ENCODE results near the gene CUEDC1.

CUEDC1 gene

GRCh38 chr17:57881143-57881542 lies 74.1 kb downstream of the CUEDC1 start:
- H3K4me3 ChIP-seq (ENCODE audit: low read depth, low read length) = no peak overlapping the region

- no peak overlapping the region for H3K4me3 ChIP-seq (ENCODE audit: low read depth, low read length)
Observed at GRCh38 chr17:57880086-57880456, 75.1 kb downstream of the CUEDC1 start.

DNA sequence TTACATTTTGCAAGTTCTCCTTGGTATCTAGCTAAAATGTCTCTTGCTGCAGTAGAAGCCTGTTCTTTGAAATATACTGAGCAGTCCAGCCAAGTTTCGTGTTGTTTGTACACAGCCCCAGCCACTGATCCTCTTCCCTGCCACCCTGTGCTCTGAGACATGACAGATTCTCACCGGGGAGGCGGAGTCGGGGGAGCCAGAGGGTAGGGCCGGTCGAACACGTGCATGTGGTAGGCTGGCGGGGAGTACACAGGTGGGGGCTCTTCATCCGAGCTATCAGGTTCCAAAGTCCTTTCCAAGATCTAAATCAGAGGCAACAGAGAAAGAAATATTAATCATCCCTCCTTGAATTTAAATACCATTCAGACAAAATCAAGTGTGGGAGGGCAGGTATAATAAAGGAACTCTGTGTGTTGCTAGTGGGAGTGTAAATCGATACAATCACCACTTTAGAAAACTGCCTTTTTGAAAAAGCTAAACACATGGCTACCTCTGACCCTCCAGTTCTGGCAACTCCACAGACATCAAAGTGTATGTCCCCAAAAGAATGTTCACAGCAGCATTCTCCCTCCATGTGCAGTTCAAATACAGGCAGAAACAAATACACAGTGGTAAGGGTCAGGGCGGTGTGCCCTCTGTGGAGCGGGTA lies 75.7 kb downstream of the CUEDC1 start:
- no peak overlapping the region for H3K4me3 ChIP-seq (ENCODE audit: low read depth, low read length)

GRCh38 chr17:57877803-57878377 lies 77.3 kb downstream of the CUEDC1 start:
- H3K4me3 ChIP-seq (ENCODE audit: low read depth, low read length) = no peak overlapping the region

GRCh38 chr17:57876866-57877237 lies 78.4 kb downstream of the CUEDC1 start:
- no peak overlapping the region for H3K4me3 ChIP-seq (ENCODE audit: low read depth, low read length)

DNA sequence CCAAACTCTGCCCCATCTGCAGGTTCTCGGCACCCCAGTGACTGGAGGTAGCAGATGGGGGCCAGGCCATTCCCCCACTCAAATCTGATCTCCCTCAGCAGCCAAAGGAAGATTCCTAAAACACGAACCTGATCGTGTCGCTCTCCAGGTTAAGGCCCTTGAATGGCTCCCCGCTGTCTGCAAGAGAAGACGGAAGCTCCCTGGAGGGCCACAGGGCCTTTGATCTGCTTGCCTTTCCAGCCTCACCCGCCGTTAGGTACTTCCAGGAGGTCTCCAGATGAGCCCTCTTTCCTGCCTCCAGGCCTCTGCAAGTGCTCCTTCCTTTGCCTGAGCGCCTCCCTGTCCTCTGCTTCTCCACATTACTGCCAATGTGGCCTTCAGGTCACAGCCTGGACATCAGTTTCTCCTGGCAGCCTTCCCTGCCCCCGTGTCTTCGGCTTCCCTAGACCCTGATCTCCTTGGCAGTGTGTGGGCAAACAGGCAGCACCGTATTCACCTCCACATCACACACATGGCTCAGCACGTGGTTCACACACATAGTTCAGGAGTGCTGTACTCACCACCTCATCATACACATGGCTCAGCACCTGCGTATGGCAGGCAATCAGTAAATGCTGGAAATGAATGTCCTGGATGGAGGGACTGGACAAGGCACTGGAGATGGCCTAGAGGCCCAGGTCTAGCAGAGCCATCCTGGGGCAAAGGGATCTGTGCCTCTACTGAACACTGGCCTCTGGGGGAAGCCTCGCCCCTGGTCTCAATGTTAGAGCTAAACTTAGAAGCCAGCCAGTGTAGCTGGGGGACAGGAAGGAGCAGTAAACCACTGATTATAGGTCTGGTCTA lies 79.0 kb downstream of the CUEDC1 start:
- H3K4me3 ChIP-seq (ENCODE audit: low read depth, low read length) = no peak overlapping the region

GRCh38 chr17:57875290-57876022 lies 79.8 kb downstream of the CUEDC1 start:
- no peak overlapping the region for H3K4me3 ChIP-seq (ENCODE audit: low read depth, low read length)

DNA sequence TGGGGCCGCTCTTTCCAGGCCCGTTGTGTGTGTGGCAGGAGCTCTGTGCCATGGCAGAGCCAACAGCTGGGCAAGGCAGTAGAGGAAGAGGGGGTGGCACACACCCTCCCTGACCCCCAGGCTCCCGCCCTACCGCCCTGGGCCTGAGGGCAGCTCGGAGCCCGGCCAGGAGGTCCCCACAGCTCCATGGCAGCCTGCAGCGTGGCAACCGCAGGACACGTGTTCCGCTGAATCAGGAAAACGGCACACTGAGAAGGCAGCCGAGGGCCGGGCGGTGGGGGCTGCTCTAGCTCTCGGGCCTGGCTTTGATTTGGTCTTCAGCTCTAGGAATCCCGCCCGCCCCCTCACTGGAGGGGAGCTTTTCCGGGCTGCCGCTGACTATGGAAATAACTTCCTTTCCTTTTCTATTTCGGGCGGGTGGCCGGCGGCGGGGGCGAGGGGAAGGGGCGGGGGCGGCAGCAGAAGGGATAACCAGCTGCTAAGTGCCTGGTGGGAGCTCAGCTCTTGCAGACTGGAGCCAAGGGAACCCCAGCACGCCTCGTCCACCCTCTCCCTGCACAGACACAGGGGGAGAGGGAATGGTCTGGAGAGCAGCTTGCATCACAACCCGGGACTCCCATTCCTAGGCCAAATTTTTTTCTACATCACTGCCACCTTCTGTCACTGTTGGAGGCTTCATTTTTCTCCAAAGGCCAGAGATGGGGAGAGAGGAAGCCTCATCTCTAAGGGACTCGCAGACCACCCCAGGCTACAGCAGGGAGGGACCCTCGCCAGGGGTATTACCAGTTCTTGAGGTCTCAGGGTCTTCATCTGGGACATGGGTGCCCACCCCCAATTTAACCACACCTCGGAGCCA lies 80.5 kb downstream of the CUEDC1 start:
- no peak overlapping the region for H3K4me3 ChIP-seq (ENCODE audit: low read depth, low read length)

DNA sequence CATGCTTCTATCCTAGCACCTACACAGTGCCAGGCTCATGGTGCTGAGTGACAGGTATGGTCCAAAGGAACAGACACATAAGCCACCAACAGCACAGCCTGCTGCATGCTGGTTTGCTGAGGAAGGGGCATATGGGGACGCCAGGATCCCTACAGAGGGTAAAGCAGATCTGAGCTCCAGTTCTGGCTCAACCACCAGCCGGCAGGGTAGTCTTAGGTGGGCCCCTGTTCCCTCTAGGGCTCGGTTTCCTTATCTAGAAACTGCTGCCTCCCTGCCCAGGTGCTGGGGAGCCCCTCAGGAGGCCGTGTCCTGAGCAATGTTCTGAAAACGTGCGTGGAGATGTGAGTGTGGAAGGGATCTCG lies 81.2 kb downstream of the CUEDC1 start:
- no peak overlapping the region for H3K4me3 ChIP-seq (ENCODE audit: low read depth, low read length)

DNA sequence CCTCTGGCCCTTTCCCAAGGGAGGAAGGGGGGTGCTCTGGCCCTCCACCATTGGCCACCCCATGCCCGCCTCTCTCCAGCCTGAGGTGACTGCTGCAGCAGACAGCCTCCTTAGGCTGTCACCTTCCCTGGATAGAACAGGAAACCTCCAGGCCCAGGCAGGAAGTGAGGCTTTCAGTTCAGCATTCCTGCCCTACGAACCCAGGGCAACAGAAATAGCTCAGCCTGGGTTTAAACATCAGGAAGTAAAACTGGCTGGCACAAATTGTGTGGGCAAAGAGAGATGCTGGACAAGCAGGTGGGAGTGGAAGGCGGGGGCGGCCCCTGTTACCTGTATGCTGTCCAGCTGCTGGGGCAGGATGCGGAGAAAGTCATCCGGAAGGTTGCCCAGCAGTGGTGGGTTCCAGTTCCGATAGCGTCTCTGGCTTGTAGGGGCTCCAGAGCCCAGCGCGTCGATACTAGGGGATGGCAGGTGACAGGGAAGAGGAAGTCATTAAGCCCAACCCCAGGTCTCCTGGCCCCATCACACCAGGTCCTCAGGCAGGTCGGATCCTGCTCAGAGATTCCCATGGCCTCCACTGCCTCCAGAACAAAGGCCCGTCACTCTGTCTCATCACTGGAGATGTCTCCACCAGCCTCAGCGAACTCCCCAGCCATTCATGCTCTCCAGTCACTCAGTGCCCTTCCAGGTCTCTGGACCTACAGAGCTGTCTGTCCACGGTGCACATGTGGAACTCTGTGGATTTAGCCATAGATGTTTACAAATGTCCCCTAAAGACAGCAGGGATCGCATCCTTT lies 81.8 kb downstream of the CUEDC1 start:
- H3K4me3 ChIP-seq (ENCODE audit: low read depth, low read length) = no peak overlapping the region

DNA sequence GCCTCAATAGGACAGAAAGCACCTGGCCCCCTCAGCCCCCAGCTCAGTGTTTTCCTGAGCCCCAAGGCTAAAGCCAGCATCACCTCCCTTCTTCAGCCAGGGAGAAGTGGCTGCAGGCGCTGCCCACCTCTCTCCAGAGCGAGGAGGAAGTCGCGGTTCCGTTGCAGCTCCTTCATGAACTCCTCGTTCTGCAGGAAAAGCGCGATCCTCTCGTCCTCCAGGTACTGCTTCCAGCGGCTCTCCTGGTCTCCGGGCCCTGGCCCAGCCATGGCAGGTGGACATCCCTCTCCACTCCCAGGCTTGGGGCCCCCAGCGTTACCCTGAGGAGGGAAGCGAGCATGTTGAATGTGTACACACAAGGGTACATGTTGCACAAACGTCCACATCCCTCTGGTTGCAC lies 82.7 kb downstream of the CUEDC1 start:
- H3K4me3 ChIP-seq (ENCODE audit: low read depth, low read length) = no peak overlapping the region

DNA sequence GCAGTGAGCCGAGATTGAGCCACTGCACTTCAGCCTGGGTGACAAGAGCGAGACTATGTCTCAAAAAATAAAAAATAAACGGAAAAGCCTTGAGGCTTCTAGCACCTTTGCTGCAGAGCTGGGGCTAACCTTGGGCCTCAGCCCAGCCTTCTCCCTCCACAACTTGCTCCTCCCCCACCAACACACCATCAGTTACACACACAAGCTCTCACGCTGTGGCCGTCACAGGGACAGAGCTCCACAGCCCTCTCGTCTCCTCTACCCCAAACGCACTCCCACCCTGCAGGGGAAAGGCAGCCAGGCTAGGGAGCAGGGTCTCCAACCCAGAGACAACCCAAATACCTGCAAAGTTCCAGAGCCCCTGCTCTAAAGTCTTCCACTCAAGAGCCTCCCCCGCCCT lies 83.3 kb downstream of the CUEDC1 start:
- H3K4me3 ChIP-seq (ENCODE audit: low read depth, low read length) = no peak overlapping the region

DNA sequence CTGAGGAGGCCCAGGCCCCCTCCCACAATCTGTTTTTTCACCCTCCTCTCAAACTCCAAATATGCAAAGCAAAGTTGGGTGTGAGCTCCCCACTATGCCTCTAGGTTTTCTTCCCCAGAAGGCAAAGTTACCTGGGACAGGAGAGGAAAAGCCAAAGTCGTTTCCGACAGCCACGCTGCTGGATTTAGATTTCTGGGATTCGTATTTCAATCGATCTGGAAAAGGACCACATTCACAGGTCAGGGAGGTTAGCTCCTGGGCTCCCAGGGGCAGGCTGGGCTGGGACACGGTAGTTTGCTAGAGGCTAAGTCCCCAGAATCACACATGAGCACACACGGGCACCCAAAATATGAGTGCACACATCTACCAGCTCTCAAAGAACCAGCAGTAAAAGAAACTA lies 84.1 kb downstream of the CUEDC1 start:
- H3K4me3 ChIP-seq (ENCODE audit: low read depth, low read length) = no peak overlapping the region

GRCh38 chr17:57870283-57870635 lies 85.0 kb downstream of the CUEDC1 start:
- H3K4me3 ChIP-seq (ENCODE audit: low read depth, low read length) = no peak overlapping the region

GRCh38 chr17:57869617-57870282 lies 85.5 kb downstream of the CUEDC1 start:
- H3K4me3 ChIP-seq (ENCODE audit: low read depth, low read length) = no peak overlapping the region

- no peak overlapping the region for H3K4me3 ChIP-seq (ENCODE audit: low read depth, low read length)
Observed at GRCh38 chr17:57868910-57869616, 86.1 kb downstream of the CUEDC1 start.

- no peak overlapping the region for H3K4me3 ChIP-seq (ENCODE audit: low read depth, low read length)
Observed at GRCh38 chr17:57868007-57868909, 87.0 kb downstream of the CUEDC1 start.

DNA sequence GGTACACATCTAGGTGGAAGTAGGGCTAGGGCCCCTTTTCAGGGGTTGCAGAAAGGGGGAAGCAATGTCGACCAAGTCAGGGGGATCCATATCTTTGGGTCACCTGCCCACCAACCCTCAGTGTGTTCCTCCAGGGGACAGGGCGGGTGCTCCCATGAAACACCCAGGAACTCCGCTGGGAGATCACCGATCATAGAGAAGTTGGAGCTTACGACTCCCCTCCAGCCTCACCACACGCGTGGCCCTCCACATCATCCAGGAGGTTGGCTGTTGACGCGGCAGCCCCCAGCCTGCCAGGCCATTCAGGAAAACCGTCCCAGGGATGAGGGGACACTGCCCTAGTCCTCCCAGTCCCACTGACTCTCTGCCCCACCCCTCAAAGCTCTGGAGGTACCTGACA lies 88.1 kb downstream of the CUEDC1 start:
- no peak overlapping the region for H3K4me3 ChIP-seq (ENCODE audit: low read depth, low read length)

All from iPS-11a (cell line).